SU-DHL-6 (cell line): ENCODE results near the gene GJD3.

Experiments used
- H2AFZ ChIP-seq: fragments of 200-600 bp; sonication (generic); 2 replicates; pipeline ENCODE4 v1.6.1; 2014; ENCODE audit warnings: low read depth, mild to moderate bottlenecking, moderate library complexity, mixed read lengths, antibody characterized with exemption, low read length; ENCODE audit not compliant: severe bottlenecking
- H3F3A ChIP-seq: fragments of 200-600 bp; shearing (Covaris generic); 2 replicates; pipeline ENCODE4 v1.6.0; 2016; ENCODE audit warnings: antibody characterized with exemption, mild to moderate bottlenecking; ENCODE audit not compliant: insufficient read depth
- H3K27ac ChIP-seq: fragments of 200-600 bp; sonication (generic); 2 replicates; pipeline ENCODE4 v1.5.1; 2016; ENCODE audit warnings: low read depth, mild to moderate bottlenecking, low read length, moderate library complexity, mixed read lengths
- H3K27me3 ChIP-seq: fragments of 200-600 bp; sonication (generic), shearing (Covaris generic); 2 replicates; pipeline ENCODE4 v1.6.0; 2014; ENCODE audit warnings: mild to moderate bottlenecking, low read length
- H3K36me3 ChIP-seq: fragments of 200-600 bp; sonication (generic); 2 replicates; pipeline ENCODE4 v1.6.1; 2014; ENCODE audit warnings: mild to moderate bottlenecking, low read length, mixed read lengths
- H3K4me2 ChIP-seq: fragments of 300-600, 200-600 bp; shearing (Covaris generic), sonication (generic); 2 replicates; pipeline ENCODE4 v1.6.0; 2014; ENCODE audit warnings: low read length, low read depth, mild to moderate bottlenecking; ENCODE audit not compliant: poor library complexity, severe bottlenecking
- H3K4me3 ChIP-seq: fragments of 200-600 bp; sonication (generic); 2 replicates; pipeline ENCODE4 v1.5.1; 2014; ENCODE audit warnings: antibody characterized with exemption, low read length, mild to moderate bottlenecking, mixed read lengths; ENCODE audit not compliant: insufficient read depth, poor library complexity, severe bottlenecking
- H3K79me2 ChIP-seq: fragments of 200-600 bp; sonication (generic); 2 replicates; pipeline ENCODE4 v1.6.1; 2014; ENCODE audit warnings: mild to moderate bottlenecking, low read length, moderate library complexity; ENCODE audit not compliant: insufficient read depth
- H3K9ac ChIP-seq: fragments of 200-600 bp; sonication (generic); 2 replicates; pipeline ENCODE4 v1.7.0; 2014; ENCODE audit warnings: mild to moderate bottlenecking, low read length
- H3K9me2 ChIP-seq: fragments of 200-600 bp; sonication (generic); replicated peaks from 2 replicates; pipeline ENCODE4 v1.6.1; 2014; ENCODE audit warnings: low read length; ENCODE audit not compliant: insufficient read depth
- H3K9me3 ChIP-seq: fragments of 200-600 bp; sonication (generic); 2 replicates; pipeline ENCODE4 v1.6.1; 2014; ENCODE audit warnings: low read length, mixed read lengths; ENCODE audit not compliant: insufficient read depth
- H4K20me1 ChIP-seq: fragments of 200-600 bp; sonication (generic); 2 replicates; pipeline ENCODE4 v1.6.1; 2014; ENCODE audit warnings: low read depth, mild to moderate bottlenecking, antibody characterized with exemption, low read length, moderate library complexity, mixed read lengths
- CTCF ChIP-seq: fragments of 200-600 bp; sonication (generic); IDR thresholded peaks from one replicate; pipeline ENCODE4 v1.5.1; 2017; ENCODE audit warnings: antibody characterized with exemption, mild to moderate bottlenecking, low read length, moderate library complexity; ENCODE audit not compliant: insufficient read depth, poor library complexity, severe bottlenecking
- EZH2phosphoT487 ChIP-seq: fragments of 200-600 bp; sonication (generic), shearing (Covaris generic); conservative IDR thresholded peaks from 2 replicates; pipeline ENCODE4 v1.6.1; 2018; ENCODE audit warnings: mild to moderate bottlenecking, antibody characterized with exemption, low read length, moderate library complexity, mixed read lengths

Gene GJD3

GRCh38 chr17:40313668-40314583 lies 50.6 kb downstream of the GJD3 start:
- Histone ChIP-seq H4K20me1 (no peaks in the 10 kb centered on the region), H3F3A (no peaks in the 10 kb centered on the region), H3K9me2 (no peaks in the 10 kb centered on the region), H3K79me2 (peaks cover 3% of the 10 kb centered on the region; the same call in 1 of the 2 replicates), H3K4me3 (no peak overlapping the region), H3K9ac (no peak overlapping the region), H2AFZ (no peak overlapping the region), H3K36me3 (no peaks in the 10 kb centered on the region), H3K9me3 (no peaks in the 10 kb centered on the region), H3K4me2 (no peak overlapping the region), H3K27me3 (no peaks in the 10 kb centered on the region), H3K27ac (no peak overlapping the region; the same call in 1 of the 2 replicates)
- TF ChIP-seq CTCF = no peak
- no peak for TF ChIP-seq EZH2phosphoT487
